ENCODE results near the gene SARNP. TPM values are rescaled to one million over a fixed set of nuclear protein-coding genes. Genes with fewer than 3 reads are reported as not detected.

SARNP gene
- total RNA-seq, 1 donor from 2014 or later, result 98.7 TPM

DNA sequence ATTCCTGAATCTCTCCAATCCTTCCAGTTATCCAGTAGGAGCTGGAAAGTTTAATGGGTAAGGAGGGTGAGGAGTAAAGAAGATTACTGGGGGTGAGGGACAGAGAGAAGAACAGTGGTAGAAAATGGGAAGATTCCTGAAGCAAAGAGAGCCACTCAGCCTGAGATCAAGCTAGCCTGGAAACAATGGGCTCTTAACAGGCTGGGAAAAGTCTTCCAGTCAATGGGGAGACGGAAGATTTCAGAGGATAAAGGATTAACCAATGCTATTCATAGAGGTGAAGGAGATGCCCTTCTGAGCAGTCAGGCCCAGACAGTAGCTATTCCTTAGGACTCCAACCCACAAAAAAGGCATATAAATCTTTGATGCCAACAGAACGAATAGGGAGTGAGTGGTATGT lies 59.8 kb downstream of the SARNP start:
- Mint-ChIP-seq H3K4me3 (ENCODE audit: unreplicated experiment) (peak overlapping the region; percentile 30), H3K36me3 (ENCODE audit: unreplicated experiment) (peaks cover 3% of the 10 kb centered on the region), H3K9me3 (ENCODE audit: unreplicated experiment) (peaks cover 3% of the 10 kb centered on the region), H3K27ac (ENCODE audit: unreplicated experiment) (no peak overlapping the region), H3K4me1 (ENCODE audit: low read depth, unreplicated experiment) (peaks cover 17% of the 10 kb centered on the region), H3K27me3 (ENCODE audit: unreplicated experiment) (peaks cover 2% of the 10 kb centered on the region)
- no peak for DNase-seq
- TF ChIP-seq CTCF (IDR thresholded peaks at IDR 0.05; ENCODE audit: partially characterized antibody, unreplicated experiment), result no peak

DNA sequence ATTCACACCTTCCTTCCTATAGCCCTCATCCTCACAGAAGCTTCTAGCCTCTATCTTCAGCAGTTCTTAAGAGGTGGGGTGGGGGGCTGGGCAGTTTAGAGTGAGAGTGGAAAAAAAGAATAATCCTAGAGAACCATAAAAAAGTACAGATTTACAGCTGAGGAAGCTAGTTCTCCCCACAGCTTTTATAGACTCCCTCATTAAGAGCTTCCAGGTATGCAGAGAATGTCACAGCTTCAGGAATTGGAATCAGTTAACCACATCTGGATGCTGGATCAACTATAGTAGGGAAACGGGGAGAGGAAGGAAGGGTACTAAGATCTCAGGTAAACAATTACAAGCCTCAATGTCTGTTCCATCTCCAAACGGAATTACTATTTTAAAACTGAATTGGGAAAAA lies 62.3 kb downstream of the SARNP start:
- Mint-ChIP-seq H3K27me3 (ENCODE audit: unreplicated experiment) (peaks cover 5% of the 10 kb centered on the region), H3K4me3 (ENCODE audit: unreplicated experiment) (no peak overlapping the region), H3K9me3 (ENCODE audit: unreplicated experiment) (peaks cover 3% of the 10 kb centered on the region), H3K27ac (ENCODE audit: unreplicated experiment) (peak overlapping the region; percentile 12), H3K4me1 (ENCODE audit: low read depth, unreplicated experiment) (peaks cover 26% of the 10 kb centered on the region), H3K36me3 (ENCODE audit: unreplicated experiment) (peaks cover 4% of the 10 kb centered on the region)
- TF ChIP-seq CTCF (IDR thresholded peaks at IDR 0.05; ENCODE audit: partially characterized antibody, unreplicated experiment), result no peak
- no peak for DNase-seq

DNA sequence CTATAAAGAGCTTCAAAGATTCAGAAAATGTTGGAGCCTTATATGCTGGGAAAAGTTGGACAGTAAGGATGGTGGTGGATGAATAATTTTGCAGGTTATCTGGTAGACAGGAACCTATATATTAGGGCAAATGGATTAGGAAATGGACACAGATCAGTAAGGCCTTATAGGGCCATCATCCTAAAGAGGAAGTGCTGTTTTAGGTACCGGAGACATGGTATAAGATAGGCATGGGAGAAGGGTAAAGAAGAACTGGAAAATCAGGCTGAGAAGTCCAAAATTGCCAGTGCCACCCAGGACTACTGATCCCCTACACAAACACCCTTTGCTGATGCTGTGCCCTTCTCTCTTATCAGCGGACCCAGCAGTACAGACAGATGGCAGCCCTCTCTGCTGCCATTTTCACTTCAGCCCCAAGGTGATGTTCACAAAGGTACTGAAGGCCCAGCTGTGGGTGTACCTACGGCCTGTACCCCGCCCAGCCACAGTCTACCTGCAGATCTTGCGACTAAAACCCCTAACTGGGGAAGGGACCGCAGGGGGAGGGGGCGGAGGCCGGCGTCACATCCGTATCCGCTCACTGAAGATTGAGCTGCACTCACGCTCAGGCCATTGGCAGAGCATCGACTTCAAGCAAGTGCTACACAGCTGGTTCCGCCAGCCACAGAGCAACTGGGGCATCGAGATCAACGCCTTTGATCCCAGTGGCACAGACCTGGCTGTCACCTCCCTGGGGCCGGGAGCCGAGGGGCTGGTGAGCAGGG lies 69.1 kb downstream of the SARNP start:
- peak overlapping the region; percentile 89 for H3K4me3 Mint-ChIP-seq (ENCODE audit: unreplicated experiment)
- peaks cover 42% of the 10 kb centered on the region for H3K4me1 Mint-ChIP-seq (ENCODE audit: low read depth, unreplicated experiment)
- peak overlapping the region; percentile 5 for H3K27ac Mint-ChIP-seq (ENCODE audit: unreplicated experiment)
- peaks cover 12% of the 10 kb centered on the region for H3K27me3 Mint-ChIP-seq (ENCODE audit: unreplicated experiment)
- peaks cover 4% of the 10 kb centered on the region for H3K36me3 Mint-ChIP-seq (ENCODE audit: unreplicated experiment)
- peaks cover 15% of the 10 kb centered on the region for H3K9me3 Mint-ChIP-seq (ENCODE audit: unreplicated experiment)
- no peak for TF ChIP-seq CTCF (IDR thresholded peaks at IDR 0.05; ENCODE audit: partially characterized antibody, unreplicated experiment)
- no peak for DNase-seq

DNA sequence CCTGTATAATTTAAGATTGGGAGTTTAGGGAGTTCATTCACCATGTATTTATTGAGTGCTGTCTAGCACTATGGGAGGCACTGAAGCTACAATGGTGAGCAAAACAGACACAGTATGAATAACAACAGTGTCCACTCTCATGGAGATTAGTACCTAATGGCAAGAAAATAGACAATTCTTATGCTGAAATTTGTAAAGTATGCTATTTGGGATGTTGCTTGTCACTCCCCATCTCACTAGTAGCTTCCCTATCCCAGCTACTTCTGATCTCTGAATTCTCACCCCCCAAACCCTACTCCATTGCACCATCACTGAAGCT lies 70.7 kb downstream of the SARNP start:
- H3K4me3 Mint-ChIP-seq (ENCODE audit: unreplicated experiment), result peak overlapping the region; percentile 89
- no peaks in the 10 kb centered on the region for H3K36me3 Mint-ChIP-seq (ENCODE audit: unreplicated experiment)
- peaks cover 14% of the 10 kb centered on the region for H3K27me3 Mint-ChIP-seq (ENCODE audit: unreplicated experiment)
- no peak for TF ChIP-seq CTCF (IDR thresholded peaks at IDR 0.05; ENCODE audit: partially characterized antibody, unreplicated experiment)
- DNase-seq, result no peak
- peaks cover 49% of the 10 kb centered on the region for H3K4me1 Mint-ChIP-seq (ENCODE audit: low read depth, unreplicated experiment)
- peaks cover 21% of the 10 kb centered on the region for H3K9me3 Mint-ChIP-seq (ENCODE audit: unreplicated experiment)
- peak overlapping the region; percentile 97 for H3K27ac Mint-ChIP-seq (ENCODE audit: unreplicated experiment)

GRCh38 chr12:55746174-55746912 lies 71.2 kb downstream of the SARNP start:
- Mint-ChIP-seq H3K9me3 (ENCODE audit: unreplicated experiment) (peaks cover 21% of the 10 kb centered on the region), H3K36me3 (ENCODE audit: unreplicated experiment) (no peaks in the 10 kb centered on the region), H3K27me3 (ENCODE audit: unreplicated experiment) (peaks cover 13% of the 10 kb centered on the region), H3K27ac (ENCODE audit: unreplicated experiment) (peak overlapping the region; percentile 97), H3K4me3 (ENCODE audit: unreplicated experiment) (peak overlapping the region; percentile 89), H3K4me1 (ENCODE audit: low read depth, unreplicated experiment) (peaks cover 52% of the 10 kb centered on the region)
- no peak for DNase-seq
- TF ChIP-seq CTCF (IDR thresholded peaks at IDR 0.05; ENCODE audit: partially characterized antibody, unreplicated experiment), result no peak
